Adrenal gland (tissue), 12 donors: ENCODE data around the gene VDAC1. TPM values are rescaled to one million over a fixed set of nuclear protein-coding genes. Genes with fewer than 3 reads are reported as not detected.

Experiments
- DNase-seq, 7 donors: peaks; one replicate each; pipeline ENCODE4 v3.0.0-alpha.2; 2019 to 2020
- H3K27ac ChIP-seq, 5 donors: fragments of 200-600 bp; sonication (generic) in 4 of 5; 1 replicate in 3 of 5; 2 replicates in 2 of 5; pipeline versions ENCODE4 v1.5.1 to v1.8.0; 2016 to 2020; ENCODE audit warnings: mild to moderate bottlenecking in 1 of 5
- H3K27me3 ChIP-seq: fragments of 200-600 bp; 2 replicates; pipeline ENCODE4 v1.8.0; 2021
- H3K36me3 ChIP-seq, 2 donors: fragments of 200-600 bp; replicated peaks in 1 of 2; 1 replicate in 1 of 2; 2 replicates in 1 of 2; pipeline versions ENCODE4 v1.5.1 to v1.8.0; 2018 to 2022
- H3K4me1 ChIP-seq, 2 donors: fragments of 200-600 bp; replicated peaks in 1 of 2; 1 replicate in 1 of 2; 2 replicates in 1 of 2; pipeline versions ENCODE4 v1.5.1 to v1.8.0; 2018 to 2021
- H3K4me3 ChIP-seq, 4 donors: fragments of 200-600 bp; sonication (generic) in 3 of 4; one replicate each; pipeline ENCODE4 v1.5.1; 2016 to 2018
- H3K9me3 ChIP-seq, 3 donors: fragments of 200-600 bp; sonication (generic) in 1 of 3; replicated peaks in 1 of 3; 1 replicate in 2 of 3; 2 replicates in 1 of 3; pipeline versions ENCODE4 v1.5.1 to v1.8.0; 2016 to 2021
- POLR2A ChIP-seq, 2 donors: fragments of 450-650 bp; IDR thresholded peaks; one replicate each; pipeline ENCODE4 v1.6.1; 2017; ENCODE audit warnings: antibody characterized with exemption in 2 of 2, mild to moderate bottlenecking in 2 of 2, moderate library complexity in 1 of 2
- WGBS, 4 donors: extraction: QIAGEN DNeasy Blood & Tissue Kit in 2 of 4; methylation state at CpG; one replicate each; pipeline versions ENCODE4 v1.1.5 to v1.1.7; 2013 to 2017; 5-methylcytosine and 5-hydroxymethylcytosine counted together
- intact Hi-C, 2 donors: fragments of 100-400 bp; cut with DNase I; formaldehyde crosslinking; loops; one replicate each; pipeline versions ENCODE4 v1.14.1 to v1.15.0; 2022 to 2023
- polyA plus RNA-seq, 3 donors: library from polyadenylated mRNA; stranded (reverse); fragments of 200-250 nt in 2 of 3; fragments of 350-450 nt in 1 of 3; fragmentation: Illumina TruSeq in 1 of 3; extraction: RNeasy Lipid Tissue Mini Kit (QIAGEN cat#74804) in 1 of 3; gene quantifications; one replicate each; pipeline ENCODE4 v1.2.3, GENCODE V29; 2013 to 2014
- total RNA-seq, 9 donors: library from RNA; depleted of rRNA in 4 of 9; stranded (reverse); fragments of >200 nt in 4 of 9; fragments of 120-200 nt in 1 of 9; fragmentation: NEBNext Ultra II Directional in 1 of 9; extraction: Animal tissue kit (Norgen Biotek cat#: 25700) in 1 of 9; gene quantifications; one replicate each; pipeline versions ENCODE4 v1.1.0 to v1.2.4, GENCODE V29; 2013 to 2023
- TF ChIP-seq, protein P1 (sequence below), 6 experiments: fragments of 450-650 bp in 4 of 6; fragments of 200-600 bp in 2 of 6; sonication (generic) in 1 of 6; IDR thresholded peaks; 1 replicate in 5 of 6; 2 replicates in 1 of 6; pipeline versions ENCODE4 v1.5.1 to v1.8.0; 2016 to 2021; ENCODE audit warnings: antibody characterized with exemption in 6 of 6, mild to moderate bottlenecking in 2 of 6, moderate library complexity in 1 of 6
- donor health status: healthy with polysubstance abuse.
- donor health status: Bipolar disorder and iron deficiency.
- donor health status: DM: yes; HTN: yes; CAD: no.
- donor health status: DM: no; HTN: no; CAD: no.
- donor health status: DM: no; HTN: no; CAD: no.
- donor health status: DM: yes; HTN: yes; CAD: no.

VDAC1 gene
- total and polyA plus RNA-seq, 12 donors: 66.0 to 476 (median 136) TPM

DNA sequence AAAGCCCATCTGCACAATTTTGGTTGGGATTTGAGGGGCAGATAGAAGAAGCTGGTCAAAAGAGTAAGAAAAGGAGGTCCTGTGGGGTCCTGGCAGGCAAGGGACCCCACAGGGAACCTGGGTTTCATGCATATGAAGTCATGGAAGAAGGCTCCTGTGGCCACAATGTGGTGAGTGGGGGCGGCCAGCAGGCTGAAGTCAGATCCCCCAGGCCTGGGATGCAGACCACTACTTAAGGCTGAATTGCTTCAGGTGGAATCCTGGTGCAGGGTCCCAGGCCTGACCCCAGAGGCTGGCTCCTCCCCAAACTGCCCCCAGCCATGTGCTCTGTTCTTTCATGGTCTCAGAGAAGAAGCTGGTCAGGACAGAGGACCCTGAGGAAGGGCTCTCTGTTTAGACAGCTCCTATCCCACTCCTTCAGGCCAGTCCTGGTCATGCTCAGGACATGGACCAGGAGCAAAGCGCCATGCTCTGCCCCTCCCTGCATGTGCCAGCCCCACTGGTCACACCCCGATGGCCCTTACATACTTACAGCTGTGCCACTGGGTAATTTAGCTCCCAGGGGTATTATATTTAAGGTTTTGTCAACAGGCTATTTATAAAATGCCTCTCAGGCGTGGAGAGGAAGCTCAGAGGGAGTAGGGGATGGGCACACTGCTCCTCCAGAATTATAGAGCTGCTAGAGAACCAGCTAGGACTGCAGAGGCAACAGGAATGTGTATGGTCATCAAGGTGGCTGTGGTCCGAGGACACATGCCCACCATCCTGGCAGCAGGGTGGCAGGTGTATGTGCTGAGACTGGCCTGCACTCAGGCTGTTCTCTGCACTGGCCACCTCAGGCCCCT lies 69.7 kb downstream of the VDAC1 start:
- no peak for DNase-seq
- intact Hi-C loops: loop anchor here in 1 of 2 donors (10.0 kb wide), 2 partner anchors 380 to 820 kb away; no protein-coding TSS in a partner anchor
- WGBS, 4 donors: 84 to 93% (median 89%) methylated on average over 5 of the region's 5 CpGs
- no peaks in the 10 kb centered on the region for H3K9me3 ChIP-seq
- no peaks in the 10 kb centered on the region for H3K27me3 ChIP-seq
- H3K4me1 ChIP-seq: peaks cover 0 to 11% of the 10 kb centered on the region in 2 donors
- H3K4me3 ChIP-seq: no peak overlapping the region
- no peak for TF ChIP-seq POLR2A (IDR thresholded peaks at IDR 0.05)
- TF ChIP-seq, protein P1, sequence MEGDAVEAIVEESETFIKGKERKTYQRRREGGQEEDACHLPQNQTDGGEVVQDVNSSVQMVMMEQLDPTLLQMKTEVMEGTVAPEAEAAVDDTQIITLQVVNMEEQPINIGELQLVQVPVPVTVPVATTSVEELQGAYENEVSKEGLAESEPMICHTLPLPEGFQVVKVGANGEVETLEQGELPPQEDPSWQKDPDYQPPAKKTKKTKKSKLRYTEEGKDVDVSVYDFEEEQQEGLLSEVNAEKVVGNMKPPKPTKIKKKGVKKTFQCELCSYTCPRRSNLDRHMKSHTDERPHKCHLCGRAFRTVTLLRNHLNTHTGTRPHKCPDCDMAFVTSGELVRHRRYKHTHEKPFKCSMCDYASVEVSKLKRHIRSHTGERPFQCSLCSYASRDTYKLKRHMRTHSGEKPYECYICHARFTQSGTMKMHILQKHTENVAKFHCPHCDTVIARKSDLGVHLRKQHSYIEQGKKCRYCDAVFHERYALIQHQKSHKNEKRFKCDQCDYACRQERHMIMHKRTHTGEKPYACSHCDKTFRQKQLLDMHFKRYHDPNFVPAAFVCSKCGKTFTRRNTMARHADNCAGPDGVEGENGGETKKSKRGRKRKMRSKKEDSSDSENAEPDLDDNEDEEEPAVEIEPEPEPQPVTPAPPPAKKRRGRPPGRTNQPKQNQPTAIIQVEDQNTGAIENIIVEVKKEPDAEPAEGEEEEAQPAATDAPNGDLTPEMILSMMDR (IDR thresholded peaks at IDR 0.05): no peak
- H3K27ac ChIP-seq: no peak overlapping the region
- no peaks in the 10 kb centered on the region for H3K36me3 ChIP-seq

DNA sequence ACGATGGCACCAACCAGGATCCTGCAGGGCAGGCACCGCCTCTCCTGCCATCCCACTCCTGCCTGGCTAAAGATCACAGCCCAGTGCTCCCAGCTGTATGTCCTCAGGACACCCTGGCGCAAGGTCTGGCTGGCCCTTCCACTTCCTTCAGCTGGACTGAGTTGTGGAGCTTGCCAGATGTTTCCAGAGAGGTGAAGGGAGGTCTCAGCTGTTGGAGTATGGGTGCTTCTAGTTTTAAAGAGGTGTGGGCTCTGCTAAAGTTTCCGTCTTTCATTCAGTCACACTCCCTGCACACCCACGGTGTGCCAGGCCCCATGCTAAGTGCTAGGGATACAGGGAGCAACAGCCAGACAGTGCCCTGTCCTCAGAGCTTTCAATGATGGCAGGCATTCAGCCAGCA lies 70.5 kb downstream of the VDAC1 start:
- no peak for DNase-seq
- Histone ChIP-seq H3K27me3 (no peaks in the 10 kb centered on the region), H3K9me3 (no peaks in the 10 kb centered on the region), H3K4me1 (peaks cover 0 to 14% of the 10 kb centered on the region in 2 donors), H3K36me3 (no peaks in the 10 kb centered on the region), H3K27ac (no peak overlapping the region), H3K4me3 (no peak overlapping the region)
- 76 to 91% (median 87%) methylated on average over 2 to 5 of the region's 5 CpGs for WGBS, 4 donors
- intact Hi-C loops: loop anchor here in 1 of 2 donors (10.0 kb wide), 2 partner anchors 380 to 820 kb away; no protein-coding TSS in a partner anchor
- TF ChIP-seq POLR2A (IDR thresholded peaks at IDR 0.05): no peak
- TF ChIP-seq, protein P1 (IDR thresholded peaks at IDR 0.05): no peak

DNA sequence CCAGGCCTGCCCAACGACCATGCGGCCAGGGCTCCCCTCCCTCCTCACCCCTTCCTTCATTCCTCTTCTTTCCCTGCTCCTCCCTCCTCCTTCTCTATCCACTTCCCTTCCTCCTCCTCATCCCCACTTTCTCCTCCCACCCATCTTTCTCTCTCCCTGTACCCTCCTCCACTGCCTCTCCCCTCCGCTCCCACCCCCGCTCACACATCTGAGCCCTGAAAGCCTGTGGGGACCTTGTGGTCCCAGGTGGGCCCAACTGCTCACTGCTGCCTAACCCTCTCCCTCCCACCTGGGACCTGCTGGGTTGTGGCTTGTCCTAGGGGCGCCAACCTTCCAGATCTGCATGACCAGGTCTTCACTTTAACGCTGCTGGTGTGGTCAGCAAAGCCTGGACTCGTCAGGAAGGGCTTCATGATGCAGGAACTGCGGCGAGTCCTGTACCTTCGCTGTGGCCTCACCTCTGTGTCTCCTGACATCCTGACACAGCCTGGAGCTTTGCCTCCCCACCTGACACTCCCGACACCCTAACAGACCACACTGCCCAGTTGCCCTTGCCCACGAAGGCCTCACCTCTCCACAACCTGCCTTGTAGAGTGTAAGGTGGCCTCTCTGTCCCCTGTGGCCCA lies 71.0 kb downstream of the VDAC1 start:
- intact Hi-C loops: loop anchor here in 1 of 2 donors (10.0 kb wide), 2 partner anchors 379 to 819 kb away; no protein-coding TSS in a partner anchor
- H3K27me3 ChIP-seq: no peaks in the 10 kb centered on the region

DNA sequence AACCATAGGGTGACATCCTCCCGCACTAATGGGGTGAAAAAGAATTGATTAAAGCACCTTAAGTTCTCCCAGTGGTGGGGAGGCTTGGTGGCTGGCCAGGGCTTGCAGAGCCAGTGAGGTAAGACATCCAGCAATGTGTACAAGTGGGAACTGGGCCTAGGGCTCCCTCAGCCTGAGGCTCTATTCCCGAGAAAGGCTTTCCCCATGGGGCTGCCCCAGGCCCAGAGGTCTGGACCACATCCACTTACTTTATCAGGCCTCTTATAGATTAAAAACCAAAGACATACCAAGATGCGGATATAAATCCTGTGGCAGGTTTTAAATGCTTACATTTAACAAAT lies 71.6 kb downstream of the VDAC1 start:
- TF ChIP-seq, protein P1 (IDR thresholded peaks at IDR 0.05): no peak
- TF ChIP-seq POLR2A (IDR thresholded peaks at IDR 0.05): no peak
- intact Hi-C loops: loop anchor here in 1 of 2 donors (10.0 kb wide), 2 partner anchors 378 to 818 kb away; no protein-coding TSS in a partner anchor
- WGBS, 4 donors: 70 to 90% (median 87%) methylated on average over 3 of the region's 3 CpGs

More for the DNA sequence above, 71.0 kb downstream of the VDAC1 start:
- DNase-seq: no peak
- Histone ChIP-seq H3K36me3 (no peaks in the 10 kb centered on the region), H3K27ac (no peak overlapping the region), H3K9me3 (no peaks in the 10 kb centered on the region), H3K4me3 (no peak overlapping the region), H3K4me1 (peaks cover 0 to 14% of the 10 kb centered on the region in 2 donors)
- WGBS, 4 donors: 86 to 94% (median 91%) methylated on average over 12 of the region's 12 CpGs
- TF ChIP-seq POLR2A (IDR thresholded peaks at IDR 0.05): no peak
- TF ChIP-seq, protein P1 (IDR thresholded peaks at IDR 0.05): no peak

More for the DNA sequence above, 71.6 kb downstream of the VDAC1 start:
- no peaks in the 10 kb centered on the region for H3K36me3 ChIP-seq
- H3K27ac ChIP-seq: no peak overlapping the region
- peaks cover 0 to 14% of the 10 kb centered on the region in 2 donors for H3K4me1 ChIP-seq
- no peak overlapping the region for H3K4me3 ChIP-seq
- H3K27me3 ChIP-seq: no peaks in the 10 kb centered on the region
- DNase-seq: no peak
- H3K9me3 ChIP-seq: no peaks in the 10 kb centered on the region
